HepG2 (cell line): Measurements from ENCODE around the gene DCAF8. TPM values are rescaled to one million over a fixed set of nuclear protein-coding genes. Genes with fewer than 3 reads are reported as not detected.

Source experiments
- ATAC-seq: fragments of 200-7000 bp; cut with Tn5 transposase; 3 replicates; pipeline ENCODE4 v1.9.1; 2020; ENCODE audit warnings: mild to moderate bottlenecking, moderate library complexity
- BruUV-seq: library from RNA; stranded (reverse); fragments of 400-500 nt; replicated peaks from 2 replicates; lab custom pipeline; 2021; lab: Mats Ljungman, UMichigan
- CTCF ChIA-PET: fragments of 300-600 bp; formaldehyde crosslinking; extraction: SDS; loops from one replicate; lab custom pipeline; 2021; ENCODE audit warnings: low total read pairs, inconsistent platforms, low intra/inter-chr PET ratio; lab: Yijun Ruan, JAX
- POLR2A ChIA-PET: fragments of 350-600 bp; sonication (Branson Sonifier 250); formaldehyde crosslinking; loops from one replicate; lab custom pipeline; 2020; ENCODE audit warnings: antibody characterized with exemption, inconsistent platforms; lab: Yijun Ruan, JAX
- DNase-seq: peaks from one replicate; pipeline ENCODE4 v3.0.0-alpha.2; 2015; ENCODE audit warnings: low spot score
- FAIRE-seq: peaks from 3 replicates; lab custom pipeline; 2011; peaks lifted over from hg19 to GRCh38; lab: Jason Lieb, UNC
- H2AFZ ChIP-seq: one replicate; pipeline ENCODE4 v1.6.1; 2011; ENCODE audit warnings: low read length, inconsistent platforms
- H3K27ac ChIP-seq: fragments of 300-600 bp; 3 replicates; pipeline ENCODE4 v1.8.0; 2011; ENCODE audit warnings: mixed run types, mild to moderate bottlenecking, mixed read lengths, low read length, inconsistent platforms; ENCODE audit not compliant: insufficient read depth; ENCODE audit errors: extremely low read length
- H3K27me3 ChIP-seq, 2 experiments: fragments of 200-600 bp in 1 of 2; 2 replicates in 1 of 2; 3 replicates in 1 of 2; pipeline versions ENCODE4 v1.6.0 to v1.8.0; 2011; ENCODE audit warnings: low read length in 2 of 2, mild to moderate bottlenecking in 2 of 2, moderate library complexity in 2 of 2, inconsistent platforms in 1 of 2; ENCODE audit not compliant: insufficient read depth in 2 of 2, control insufficient read depth in 1 of 2
- H3K36me3 ChIP-seq, 2 experiments: fragments of 200-600 bp in 1 of 2; replicated peaks in 1 of 2; 2 replicates in 1 of 2; 3 replicates in 1 of 2; pipeline versions ENCODE4 v1.5.1 to v1.8.0; 2011; ENCODE audit warnings: low read length in 2 of 2, inconsistent platforms in 1 of 2; ENCODE audit not compliant: insufficient read depth in 2 of 2, control insufficient read depth in 1 of 2
- H3K4me1 ChIP-seq: 2 replicates; pipeline ENCODE4 v1.5.1; 2012; ENCODE audit warnings: low read length, inconsistent platforms; ENCODE audit not compliant: insufficient read depth
- H3K4me2 ChIP-seq: 2 replicates; pipeline ENCODE4 v1.6.0; 2011; ENCODE audit warnings: low read depth, low read length, inconsistent platforms
- H3K4me3 ChIP-seq, 3 experiments: fragments of 200-600 bp in 1 of 3; sonication (generic), shearing (Covaris generic) in 1 of 3; replicated peaks in 1 of 3; 2 replicates each; pipeline ENCODE4 v1.5.1; 2011 to 2016; ENCODE audit warnings: low read length in 3 of 3, inconsistent platforms in 2 of 3, low read depth in 2 of 3, mild to moderate bottlenecking in 2 of 3, control low read depth in 1 of 3, mixed read lengths in 1 of 3; ENCODE audit not compliant: insufficient read depth in 1 of 3
- H3K79me2 ChIP-seq: one replicate; pipeline ENCODE4 v1.6.1; 2011; ENCODE audit warnings: low read length, inconsistent platforms; ENCODE audit not compliant: insufficient read depth
- H3K9ac ChIP-seq: 2 replicates; pipeline ENCODE4 v1.6.0; 2011; ENCODE audit warnings: mild to moderate bottlenecking, low read depth, low read length, inconsistent platforms; ENCODE audit not compliant: insufficient read depth
- H3K9me3 ChIP-seq: 2 replicates; pipeline ENCODE4 v1.5.1; 2012; ENCODE audit warnings: mild to moderate bottlenecking, low read length
- H4K20me1 ChIP-seq: 2 replicates; pipeline ENCODE4 v1.6.0; 2011; ENCODE audit warnings: inconsistent platforms, mild to moderate bottlenecking, low read length, moderate library complexity; ENCODE audit not compliant: insufficient read depth
- DR1 ChIP-seq: sonication (generic); formaldehyde crosslinking; IDR thresholded peaks from 2 replicates; pipeline ENCODE4 v1.8.0; 2021; ENCODE audit warnings: mild to moderate bottlenecking, missing genetic modification reagents, inconsistent platforms
- NCOA2 ChIP-seq: sonication (generic); formaldehyde crosslinking; IDR thresholded peaks from 2 replicates; pipeline ENCODE4 v1.8.0; 2022; ENCODE audit warnings: inconsistent platforms
- PAX8 ChIP-seq: sonication (generic); formaldehyde crosslinking; IDR thresholded peaks from 2 replicates; pipeline ENCODE4 v1.8.0; 2022; ENCODE audit warnings: mild to moderate bottlenecking, missing genetic modification reagents, borderline replicate concordance
- POLR2AphosphoS2 ChIP-seq: IDR thresholded peaks from 2 replicates; pipeline ENCODE4 v1.6.1; 2011; ENCODE audit warnings: low read depth, low read length, improper control_type of control experiment
- ZNF260 ChIP-seq: sonication (generic); formaldehyde crosslinking; IDR thresholded peaks from 2 replicates; pipeline ENCODE4 v1.4.0; 2020; ENCODE audit warnings: missing genetic modification reagents, low read depth, mild to moderate bottlenecking, borderline replicate concordance
- ZNF34 ChIP-seq: sonication (generic); formaldehyde crosslinking; IDR thresholded peaks from 2 replicates; pipeline ENCODE4 v1.4.0; 2020; ENCODE audit warnings: mild to moderate bottlenecking, missing genetic modification reagents, borderline replicate concordance
- ZNF382 ChIP-seq: sonication (generic); formaldehyde crosslinking; IDR thresholded peaks from 2 replicates; pipeline ENCODE4 v1.5.0; 2020; ENCODE audit warnings: missing genetic modification reagents, mild to moderate bottlenecking, borderline replicate concordance
- WGBS: methylation state at CpG from one replicate; pipeline ENCODE4 v1.1.6; 2017; ENCODE audit warnings: low lambda C conversion rate; 5-methylcytosine and 5-hydroxymethylcytosine counted together
- in situ Hi-C: cut with HindIII; loops from 2 replicates; pipeline ENCODE4 v1.10.0; 2017; ENCODE audit warnings: low pct_unique_long_range_greater_than_20kb; ENCODE audit not compliant: extremely low pct_ligation_motif_present
- intact Hi-C: fragments of 100-400 bp; cut with micrococcal nuclease; formaldehyde crosslinking; loops from one replicate; pipeline ENCODE4 v1.10.0; 2022; ENCODE audit not compliant: unreplicated experiment
- polyA plus RNA-seq, 8 experiments: library from polyadenylated mRNA; depleted of rRNA in 3 of 8; stranded (reverse) in 7 of 8; unstranded in 1 of 8; fragments of >200 nt; fragmentation: Illumina TruSeq in 4 of 8; extraction: Trizol in 4 of 8; gene quantifications; 2 replicates each; pipeline versions ENCODE4 v1.2.1 to v1.2.3, GENCODE V29; 2011 to 2016; ENCODE audit warnings: low read depth in 4 of 8, missing spikeins in 1 of 8, mixed read lengths in 1 of 8; ENCODE audit not compliant: insufficient read depth in 1 of 8
- total RNA-seq, 5 experiments: library from RNA; depleted of rRNA; stranded (reverse); fragments of >200 nt; fragmentation: Illumina TruSeq; extraction: Trizol; gene quantifications; 2 replicates each; pipeline ENCODE4 v1.2.3, GENCODE V29; 2016; ENCODE audit warnings: low read depth in 1 of 5
- TF ChIP-seq, protein P1 (sequence below): sonication (generic); formaldehyde crosslinking; IDR thresholded peaks from 2 replicates; pipeline ENCODE4 v1.4.0; 2020; ENCODE audit warnings: missing genetic modification reagents, borderline replicate concordance
- TF ChIP-seq, protein P2 (sequence below): sonication (generic); formaldehyde crosslinking; IDR thresholded peaks from 2 replicates; pipeline ENCODE4 v1.5.1; 2020; ENCODE audit warnings: mild to moderate bottlenecking, missing genetic modification reagents
- TF ChIP-seq, protein P3 (sequence below): sonication (generic); formaldehyde crosslinking; IDR thresholded peaks from 2 replicates; pipeline ENCODE4 v1.5.0; 2020; ENCODE audit warnings: missing genetic modification reagents, mild to moderate bottlenecking, borderline replicate concordance
- TF ChIP-seq, protein P4 (sequence below): sonication (generic); formaldehyde crosslinking; IDR thresholded peaks from 2 replicates; pipeline ENCODE4 v1.4.0; 2020; ENCODE audit warnings: missing genetic modification reagents

Gene DCAF8
- total and polyA plus RNA-seq, 2 of the 13 experiments (the other 11 are each of a cell fraction or from before 2014, with no cell fraction given): 73.4 to 79.8 TPM

DNA sequence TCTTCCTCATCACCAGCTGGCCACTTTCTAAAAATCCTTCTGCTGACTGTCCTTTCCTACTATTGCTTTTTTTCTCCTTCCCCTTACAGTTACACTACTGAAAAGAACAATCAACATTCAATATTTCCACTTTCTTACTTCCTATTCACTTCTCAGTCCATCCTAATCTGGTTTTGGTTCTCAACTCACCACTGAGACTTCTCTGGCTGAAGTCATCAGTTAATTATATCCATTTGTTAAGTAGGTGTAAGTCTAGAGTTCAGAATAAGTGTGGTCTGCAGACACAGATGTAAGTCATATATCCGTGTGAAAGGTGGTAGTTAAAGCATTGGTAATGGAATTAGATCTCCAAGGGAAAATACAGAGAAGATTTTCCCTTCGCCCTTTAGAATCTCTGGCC, 35.7 kb downstream of the DCAF8 start:
- Histone ChIP-seq H3K9me3 (no peaks in the 10 kb centered on the region), H3K27ac (no peak overlapping the region), H4K20me1 (no peaks in the 10 kb centered on the region), H3K27me3 (no peaks in the 10 kb centered on the region), H3K36me3 (peaks cover 43 to 97% of the 10 kb centered on the region in 2 experiments), H3K79me2 (no peaks in the 10 kb centered on the region), H3K4me2 (no peak overlapping the region), H3K4me1 (no peaks in the 10 kb centered on the region), H3K4me3 (no peak overlapping the region), H3K9ac (no peak overlapping the region), H2AFZ (no peak overlapping the region)
- ChIA-PET CTCF (no interaction called here), POLR2A (no interaction called here)
- in situ Hi-C loops (no loop called here), intact Hi-C loops (no loop called here)
- DNase-seq (no peak), FAIRE-seq (no peak), ATAC-seq (no peak)
- no TSS peak for BruUV-seq
- 97% methylated on average over 2 of the region's 2 CpGs for WGBS
- no peak for TF ChIP-seq PAX8 (CRISPR knock-in tag)
- TF ChIP-seq DR1 (CRISPR knock-in tag): no peak
- no peak for TF ChIP-seq POLR2AphosphoS2

DNA sequence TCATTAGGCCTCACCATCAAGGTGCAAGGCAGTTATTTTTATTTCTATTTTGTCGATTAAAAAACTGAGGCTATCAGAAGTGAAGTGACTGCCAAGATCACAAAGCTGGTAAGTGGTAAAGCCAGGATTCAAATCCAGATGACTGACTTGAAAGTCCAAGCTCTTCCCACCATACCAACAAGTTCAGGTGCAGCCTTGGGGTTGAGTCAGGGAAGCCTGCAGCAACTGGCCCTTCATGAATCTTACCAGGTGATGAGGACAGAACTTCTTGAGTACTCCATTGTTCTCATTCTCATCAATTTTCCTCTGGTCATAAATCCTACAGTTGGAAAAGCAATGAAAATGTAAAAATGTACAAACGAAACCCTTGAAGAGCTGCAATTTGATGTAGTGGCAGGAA, 37.0 kb downstream of the DCAF8 start:
- BruUV-seq: no TSS peak
- ATAC-seq: no peak
- no peaks in the 10 kb centered on the region for H4K20me1 ChIP-seq
- no peaks in the 10 kb centered on the region for H3K9me3 ChIP-seq
- CTCF ChIA-PET: no interaction called here
- 77% methylated on average over 2 of the region's 2 CpGs for WGBS
- intact Hi-C loops (no loop called here), in situ Hi-C loops (no loop called here)
- peaks cover 44 to 87% of the 10 kb centered on the region in 2 experiments for H3K36me3 ChIP-seq
- no peak overlapping the region for H3K27ac ChIP-seq
- no peak overlapping the region for H2AFZ ChIP-seq
- FAIRE-seq: no peak
- H3K79me2 ChIP-seq: no peaks in the 10 kb centered on the region
- no peaks in the 10 kb centered on the region for H3K4me1 ChIP-seq
- POLR2A ChIA-PET: no interaction called here
- no peak for DNase-seq
- no peak overlapping the region for H3K4me3 ChIP-seq
- no peaks in the 10 kb centered on the region for H3K27me3 ChIP-seq
- no peak overlapping the region for H3K4me2 ChIP-seq
- H3K9ac ChIP-seq: no peak overlapping the region
- TF ChIP-seq NCOA2 (CRISPR knock-in tag): no peak
- TF ChIP-seq ZNF34: no peak
- TF ChIP-seq, protein P1, sequence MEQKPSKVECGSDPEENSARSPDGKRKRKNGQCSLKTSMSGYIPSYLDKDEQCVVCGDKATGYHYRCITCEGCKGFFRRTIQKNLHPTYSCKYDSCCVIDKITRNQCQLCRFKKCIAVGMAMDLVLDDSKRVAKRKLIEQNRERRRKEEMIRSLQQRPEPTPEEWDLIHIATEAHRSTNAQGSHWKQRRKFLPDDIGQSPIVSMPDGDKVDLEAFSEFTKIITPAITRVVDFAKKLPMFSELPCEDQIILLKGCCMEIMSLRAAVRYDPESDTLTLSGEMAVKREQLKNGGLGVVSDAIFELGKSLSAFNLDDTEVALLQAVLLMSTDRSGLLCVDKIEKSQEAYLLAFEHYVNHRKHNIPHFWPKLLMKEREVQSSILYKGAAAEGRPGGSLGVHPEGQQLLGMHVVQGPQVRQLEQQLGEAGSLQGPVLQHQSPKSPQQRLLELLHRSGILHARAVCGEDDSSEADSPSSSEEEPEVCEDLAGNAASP (CRISPR knock-in tag): no peak
- TF ChIP-seq, protein P2, sequence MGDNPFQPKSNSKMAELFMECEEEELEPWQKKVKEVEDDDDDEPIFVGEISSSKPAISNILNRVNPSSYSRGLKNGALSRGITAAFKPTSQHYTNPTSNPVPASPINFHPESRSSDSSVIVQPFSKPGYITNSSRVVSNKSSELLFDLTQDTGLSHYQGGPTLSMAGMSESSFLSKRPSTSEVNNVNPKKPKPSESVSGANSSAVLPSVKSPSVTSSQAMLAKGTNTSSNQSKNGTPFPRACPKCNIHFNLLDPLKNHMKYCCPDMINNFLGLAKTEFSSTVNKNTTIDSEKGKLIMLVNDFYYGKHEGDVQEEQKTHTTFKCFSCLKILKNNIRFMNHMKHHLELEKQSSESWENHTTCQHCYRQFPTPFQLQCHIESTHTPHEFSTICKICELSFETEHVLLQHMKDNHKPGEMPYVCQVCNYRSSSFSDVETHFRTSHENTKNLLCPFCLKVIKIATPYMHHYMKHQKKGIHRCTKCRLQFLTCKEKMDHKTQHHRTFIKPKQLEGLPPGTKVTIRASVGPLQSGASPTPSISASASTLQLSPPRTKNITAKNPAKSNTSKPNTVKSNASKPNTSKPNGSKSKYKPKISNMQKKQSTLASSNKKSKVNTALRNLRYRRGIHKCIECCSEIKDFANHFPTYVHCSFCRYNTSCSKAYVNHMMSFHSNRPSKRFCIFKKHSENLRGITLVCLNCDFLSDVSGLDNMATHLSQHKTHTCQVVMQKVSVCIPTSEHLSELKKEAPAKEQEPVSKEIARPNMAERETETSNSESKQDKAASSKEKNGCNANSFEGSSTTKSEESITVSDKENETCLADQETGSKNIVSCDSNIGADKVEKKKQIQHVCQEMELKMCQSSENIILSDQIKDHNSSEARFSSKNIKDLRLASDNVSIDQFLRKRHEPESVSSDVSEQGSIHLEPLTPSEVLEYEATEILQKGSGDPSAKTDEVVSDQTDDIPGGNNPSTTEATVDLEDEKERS (CRISPR knock-in tag): no peak
- no peak for TF ChIP-seq ZNF260 (CRISPR knock-in tag)
- TF ChIP-seq, protein P3, sequence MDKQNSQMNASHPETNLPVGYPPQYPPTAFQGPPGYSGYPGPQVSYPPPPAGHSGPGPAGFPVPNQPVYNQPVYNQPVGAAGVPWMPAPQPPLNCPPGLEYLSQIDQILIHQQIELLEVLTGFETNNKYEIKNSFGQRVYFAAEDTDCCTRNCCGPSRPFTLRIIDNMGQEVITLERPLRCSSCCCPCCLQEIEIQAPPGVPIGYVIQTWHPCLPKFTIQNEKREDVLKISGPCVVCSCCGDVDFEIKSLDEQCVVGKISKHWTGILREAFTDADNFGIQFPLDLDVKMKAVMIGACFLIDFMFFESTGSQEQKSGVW: no peak
- TF ChIP-seq, protein P4, sequence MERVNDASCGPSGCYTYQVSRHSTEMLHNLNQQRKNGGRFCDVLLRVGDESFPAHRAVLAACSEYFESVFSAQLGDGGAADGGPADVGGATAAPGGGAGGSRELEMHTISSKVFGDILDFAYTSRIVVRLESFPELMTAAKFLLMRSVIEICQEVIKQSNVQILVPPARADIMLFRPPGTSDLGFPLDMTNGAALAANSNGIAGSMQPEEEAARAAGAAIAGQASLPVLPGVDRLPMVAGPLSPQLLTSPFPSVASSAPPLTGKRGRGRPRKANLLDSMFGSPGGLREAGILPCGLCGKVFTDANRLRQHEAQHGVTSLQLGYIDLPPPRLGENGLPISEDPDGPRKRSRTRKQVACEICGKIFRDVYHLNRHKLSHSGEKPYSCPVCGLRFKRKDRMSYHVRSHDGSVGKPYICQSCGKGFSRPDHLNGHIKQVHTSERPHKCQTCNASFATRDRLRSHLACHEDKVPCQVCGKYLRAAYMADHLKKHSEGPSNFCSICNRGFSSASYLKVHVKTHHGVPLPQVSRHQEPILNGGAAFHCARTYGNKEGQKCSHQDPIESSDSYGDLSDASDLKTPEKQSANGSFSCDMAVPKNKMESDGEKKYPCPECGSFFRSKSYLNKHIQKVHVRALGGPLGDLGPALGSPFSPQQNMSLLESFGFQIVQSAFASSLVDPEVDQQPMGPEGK (CRISPR knock-in tag): no peak
- no peak for TF ChIP-seq ZNF382 (CRISPR knock-in tag)
